Liver (tissue), 3 donors: ENCODE results near the gene MEG3.

Source experiments
- CTCF ChIP-seq: fragments of 150-350 bp; IDR thresholded peaks from 2 replicates; pipeline ENCODE4 v1.5.1; 2017; ENCODE audit warnings: improper control_type of control experiment, low read depth, low read length; ENCODE audit not compliant: missing input control
- NR2F2 ChIP-seq: IDR thresholded peaks from 2 replicates; pipeline ENCODE4 v1.6.1; 2016; ENCODE audit warnings: antibody characterized with exemption
- donor health status: healthy.
- donor health status: healthy.

DNA sequence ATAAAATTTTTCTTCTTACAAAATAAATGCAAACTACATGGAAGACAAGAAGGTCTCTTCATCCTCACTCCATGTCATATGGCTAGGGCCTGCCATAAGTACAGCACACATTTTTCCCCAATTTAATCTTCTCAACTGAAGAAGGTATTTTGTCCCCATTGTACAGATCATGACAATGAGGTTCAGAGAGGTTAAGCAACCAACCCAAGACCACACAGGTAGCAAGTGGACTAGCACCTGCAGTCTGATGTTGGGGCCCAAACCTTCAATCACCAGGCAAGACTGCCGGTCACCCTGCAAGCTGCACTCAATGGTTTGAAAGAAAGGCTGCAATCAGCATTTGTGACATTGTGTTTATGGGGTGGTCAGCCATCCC lies 6.5 kb upstream of the MEG3 start:
- TF ChIP-seq NR2F2 (no peak), CTCF (no peak)
